LNCaP clone FGC (cell line): ENCODE measurements around the gene OR8G5.
A peak's percentile ranks its signal among the peaks of the same experiment; 100 is the strongest.

Source experiments
- DNase-seq: peaks from one replicate; pipeline ENCODE4 v3.0.0-alpha.2; 2011; ENCODE audit warnings: low read depth
- H3K4me3 ChIP-seq: 2 replicates; pipeline ENCODE4 v1.5.1; 2011; ENCODE audit warnings: mild to moderate bottlenecking, low read depth, low read length, control low read depth
- CTCF ChIP-seq: IDR thresholded peaks from 2 replicates; pipeline ENCODE4 v1.5.1; 2012; ENCODE audit warnings: mild to moderate bottlenecking; ENCODE audit not compliant: control insufficient read depth, insufficient read depth; ENCODE audit errors: extremely low read depth

The OR8G5 gene

DNA sequence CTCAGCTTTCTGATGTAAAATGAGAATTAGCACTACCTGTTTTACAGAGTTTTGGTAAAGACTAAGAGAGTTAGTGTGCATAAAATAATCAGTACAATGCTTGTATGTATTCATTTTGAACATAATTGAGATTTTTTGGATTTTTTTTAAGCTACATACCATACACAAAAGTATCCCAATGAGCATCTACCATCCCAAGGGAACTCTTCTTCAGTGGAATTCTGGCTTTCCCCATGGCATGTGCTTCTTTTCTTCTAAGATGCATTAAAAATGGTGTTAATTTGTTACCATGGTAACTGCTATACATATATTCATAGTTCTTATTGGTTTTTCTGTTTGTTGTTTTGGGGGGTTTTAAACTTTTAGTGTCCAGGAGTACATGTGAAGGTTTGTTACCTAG is 39.8 kb downstream of the OR8G5 start:
- TF ChIP-seq CTCF: no peak
- no peak overlapping the region for H3K4me3 ChIP-seq
- DNase-seq: no peak

GRCh38 chr11:124297921-124298320 is 41.7 kb downstream of the OR8G5 start:
- no peak for TF ChIP-seq CTCF
- DNase-seq: no peak

DNA sequence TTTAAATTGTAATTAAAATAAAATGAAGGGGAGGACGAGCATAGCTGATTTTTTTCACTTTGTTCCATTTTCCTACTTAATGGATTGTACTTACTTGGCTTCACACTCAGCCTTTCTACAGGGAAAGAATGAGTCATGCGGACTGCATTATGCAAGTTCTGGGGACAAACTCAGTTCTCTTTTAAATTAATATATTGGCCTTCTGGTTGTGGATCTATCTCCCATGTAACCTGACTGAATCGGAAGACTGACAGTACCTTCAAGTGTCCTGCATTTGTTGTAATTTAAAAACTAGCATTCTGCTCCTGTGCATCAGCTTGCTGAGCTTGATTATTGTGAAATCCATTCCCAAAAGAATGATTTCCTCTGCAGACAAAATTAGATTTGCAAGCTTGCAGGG is 45.4 kb downstream of the OR8G5 start:
- DNase-seq: no peak
- H3K4me3 ChIP-seq: no peak overlapping the region
- TF ChIP-seq CTCF: no peak

More at GRCh38 chr11:124297921-124298320, 41.7 kb downstream of the OR8G5 start:
- H3K4me3 ChIP-seq: no peak overlapping the region

DNA sequence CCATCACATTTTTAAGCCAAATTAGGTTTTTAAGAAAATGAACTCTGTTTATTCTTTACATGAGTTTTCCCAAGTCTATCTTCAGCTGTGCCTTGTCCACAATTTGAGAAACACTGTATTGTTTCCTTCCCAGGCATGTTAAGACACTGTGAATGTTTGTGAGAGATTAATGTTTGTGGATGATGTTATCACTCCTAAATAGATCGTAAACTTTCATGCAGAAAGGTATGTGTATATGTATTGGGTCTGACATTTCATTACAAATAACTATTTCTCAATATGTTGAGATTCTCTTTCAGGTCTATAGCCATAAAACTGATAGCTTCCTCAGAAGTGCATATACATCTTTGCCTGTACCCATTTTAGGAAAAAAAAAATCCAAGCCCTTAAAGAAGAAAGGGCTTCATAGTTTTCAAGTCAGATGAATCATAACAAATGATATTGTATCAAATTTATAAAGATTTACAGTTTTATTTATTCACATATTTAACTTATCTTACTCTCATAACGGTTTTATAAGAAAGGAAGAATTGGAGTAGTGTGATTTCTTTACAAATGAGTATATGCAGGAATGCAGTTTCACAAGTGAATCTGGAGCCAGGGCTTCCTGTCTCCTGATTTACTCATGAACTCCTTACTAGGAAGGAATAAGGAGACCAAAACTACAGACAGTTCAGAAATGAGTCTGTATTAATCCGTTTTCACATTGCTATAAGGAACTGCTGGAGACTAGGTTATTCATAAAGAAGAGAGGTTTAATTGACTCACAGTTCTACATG is 46.4 kb downstream of the OR8G5 start:
- DNase-seq: peak; percentile 51
- no peak overlapping the region for H3K4me3 ChIP-seq
- TF ChIP-seq CTCF: no peak

- TF ChIP-seq CTCF: no peak
- no peak for DNase-seq
- H3K4me3 ChIP-seq: no peak overlapping the region
Observed at GRCh38 chr11:124307093-124307492, 50.9 kb downstream of the OR8G5 start.

GRCh38 chr11:124310721-124311120 is 54.5 kb downstream of the OR8G5 start:
- DNase-seq: no peak
- H3K4me3 ChIP-seq: no peak overlapping the region
- no peak for TF ChIP-seq CTCF

DNA sequence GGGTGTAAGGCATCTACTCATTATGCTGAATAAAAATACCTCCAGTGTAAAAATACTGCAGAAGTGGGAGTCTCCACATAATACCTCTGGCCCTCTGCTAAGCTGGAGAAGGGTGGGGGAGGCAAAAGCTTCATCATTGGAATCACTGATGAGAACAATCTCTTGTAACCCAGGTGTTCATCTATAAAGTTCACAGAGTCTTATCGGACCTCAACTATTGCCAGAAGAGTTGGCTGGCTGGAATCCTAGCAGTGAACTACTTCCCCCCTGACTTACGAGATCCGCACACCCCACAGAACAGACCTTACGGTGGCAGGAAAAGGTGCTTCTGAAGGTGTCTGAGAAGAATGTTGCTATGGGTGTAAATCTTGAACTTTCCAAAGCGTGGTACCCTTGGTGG is 55.1 kb downstream of the OR8G5 start:
- DNase-seq: no peak
- no peak overlapping the region for H3K4me3 ChIP-seq
- no peak for TF ChIP-seq CTCF
